ENCODE data around the gene EDN2.

Gene EDN2

GRCh38 chr1:41484402-41485241, at the start of gene EDN2:
Gene EDN2, minus strand, starts transcription at chr1:41484683. Its CDS starts 82 bp downstream, at chr1:41484601.
- FAIRE-seq = no peak

DNA sequence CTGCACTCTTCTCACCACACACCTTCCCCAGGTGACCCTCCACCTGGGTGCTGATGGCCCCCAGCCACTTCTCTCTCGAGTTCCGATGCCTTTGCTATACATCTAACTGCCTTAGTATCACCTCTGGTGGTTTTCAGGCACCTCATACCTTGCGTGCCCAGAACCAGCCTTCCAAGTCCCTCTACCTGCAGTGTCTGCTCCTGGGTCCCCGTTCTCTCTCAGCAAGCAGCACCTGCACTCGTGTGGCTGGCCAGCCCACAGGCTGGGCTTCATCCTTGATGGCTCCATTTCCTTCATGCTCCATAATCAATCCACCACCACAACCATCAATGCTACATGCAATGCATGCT, 49.2 kb upstream of the EDN2 start:
- no peak for FAIRE-seq

DNA sequence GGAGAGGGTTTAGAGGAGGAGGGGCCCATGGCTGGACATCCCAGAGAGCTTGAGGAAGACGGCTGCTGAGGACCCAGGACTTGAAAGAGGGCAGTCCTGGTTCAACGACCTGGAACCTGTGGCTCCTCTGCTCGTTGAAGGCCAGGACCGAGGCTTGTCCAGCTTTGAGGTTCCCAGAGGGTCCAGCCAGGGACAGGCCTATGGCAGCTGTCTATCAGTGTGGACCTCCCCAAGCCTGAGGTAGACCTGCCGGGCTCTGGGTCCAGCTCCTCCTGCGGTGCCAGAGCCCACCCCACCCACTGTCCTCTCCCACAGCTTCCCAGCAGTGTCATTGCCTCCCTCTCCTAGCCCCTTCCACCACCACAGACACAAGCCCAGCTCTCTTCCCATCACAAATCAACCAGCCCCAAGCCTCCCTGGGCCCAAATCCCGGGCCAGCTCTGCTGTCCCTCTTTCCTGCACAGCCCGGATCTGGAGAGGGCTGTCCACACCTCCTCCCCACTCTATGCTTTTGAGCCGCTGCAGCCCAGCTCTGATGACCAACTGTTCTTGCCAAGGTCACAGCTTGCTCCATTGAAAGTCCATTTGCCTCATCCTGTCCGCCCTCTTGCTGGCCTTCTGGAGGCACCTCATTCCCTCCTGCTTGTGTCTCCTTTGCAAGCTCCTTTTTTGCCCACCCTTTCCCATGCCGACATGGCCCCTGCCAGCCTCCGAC, 48.7 kb upstream of the EDN2 start:
- no peak for FAIRE-seq

- FAIRE-seq = no peak
These were observed 47.9 kb upstream of the EDN2 start for GRCh38 chr1:41532206-41532975.

- no peak for FAIRE-seq
These were observed 45.9 kb upstream of the EDN2 start for GRCh38 chr1:41530411-41530810.

GRCh38 chr1:41529621-41530395, 45.3 kb upstream of the EDN2 start:
- FAIRE-seq = no peak

DNA sequence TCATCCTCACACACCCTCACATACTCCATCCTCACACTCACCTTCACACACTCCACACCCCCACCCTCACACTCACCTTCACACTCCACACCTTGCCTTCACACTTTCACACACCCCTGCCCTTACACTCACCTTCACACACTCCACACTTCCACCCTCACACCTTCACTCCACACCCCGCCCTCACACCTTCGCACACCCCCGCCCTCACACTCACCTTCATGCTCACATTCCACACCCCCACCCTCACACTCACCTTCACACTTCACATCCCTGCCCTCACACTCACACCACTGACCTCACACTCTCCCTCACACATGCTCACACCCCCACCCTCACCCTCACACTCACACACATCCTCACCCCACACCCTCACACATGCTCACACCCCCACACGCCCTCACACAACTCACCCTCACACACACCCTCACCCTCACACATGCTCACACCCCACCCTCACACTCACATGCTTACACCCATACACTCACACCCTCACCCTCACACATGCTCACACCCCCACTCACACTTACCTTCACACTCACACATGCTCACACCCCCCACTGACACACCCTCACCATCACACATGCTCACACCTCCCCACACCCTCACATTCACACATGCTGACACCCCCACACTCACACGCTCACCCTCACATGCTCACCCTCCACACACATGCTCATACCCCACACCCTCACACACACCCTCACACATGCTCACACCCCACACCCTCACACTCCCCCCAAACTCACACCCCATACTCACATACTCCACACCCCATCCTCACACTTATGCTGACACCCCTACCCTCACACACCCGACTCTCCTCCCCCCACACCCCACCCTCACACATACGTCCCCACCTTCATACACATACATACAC, 44.5 kb upstream of the EDN2 start:
- FAIRE-seq = no peak

DNA sequence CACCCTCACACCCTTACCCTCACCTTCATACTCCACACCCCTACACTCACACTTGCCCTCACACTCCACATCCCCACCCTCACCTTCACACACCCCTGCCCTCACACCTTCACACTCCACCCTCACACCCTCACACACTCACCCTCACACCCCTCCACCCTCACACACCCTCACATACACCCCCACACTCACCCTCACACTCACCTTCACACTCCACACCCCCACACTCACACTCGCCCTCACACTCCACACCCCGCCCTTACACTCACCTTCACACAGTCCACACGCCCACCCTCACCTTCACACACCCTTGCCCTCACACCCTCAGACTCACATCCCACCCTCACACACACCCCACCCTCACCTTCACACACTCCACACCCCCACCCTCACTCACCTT, 43.6 kb upstream of the EDN2 start:
- FAIRE-seq = no peak

GRCh38 chr1:41526956-41527561, 42.6 kb upstream of the EDN2 start:
- FAIRE-seq = no peak

- no peak for FAIRE-seq
These were observed 41.6 kb upstream of the EDN2 start for GRCh38 chr1:41525891-41526587.

GRCh38 chr1:41524676-41525675, 40.5 kb upstream of the EDN2 start:
- FAIRE-seq = no peak

DNA sequence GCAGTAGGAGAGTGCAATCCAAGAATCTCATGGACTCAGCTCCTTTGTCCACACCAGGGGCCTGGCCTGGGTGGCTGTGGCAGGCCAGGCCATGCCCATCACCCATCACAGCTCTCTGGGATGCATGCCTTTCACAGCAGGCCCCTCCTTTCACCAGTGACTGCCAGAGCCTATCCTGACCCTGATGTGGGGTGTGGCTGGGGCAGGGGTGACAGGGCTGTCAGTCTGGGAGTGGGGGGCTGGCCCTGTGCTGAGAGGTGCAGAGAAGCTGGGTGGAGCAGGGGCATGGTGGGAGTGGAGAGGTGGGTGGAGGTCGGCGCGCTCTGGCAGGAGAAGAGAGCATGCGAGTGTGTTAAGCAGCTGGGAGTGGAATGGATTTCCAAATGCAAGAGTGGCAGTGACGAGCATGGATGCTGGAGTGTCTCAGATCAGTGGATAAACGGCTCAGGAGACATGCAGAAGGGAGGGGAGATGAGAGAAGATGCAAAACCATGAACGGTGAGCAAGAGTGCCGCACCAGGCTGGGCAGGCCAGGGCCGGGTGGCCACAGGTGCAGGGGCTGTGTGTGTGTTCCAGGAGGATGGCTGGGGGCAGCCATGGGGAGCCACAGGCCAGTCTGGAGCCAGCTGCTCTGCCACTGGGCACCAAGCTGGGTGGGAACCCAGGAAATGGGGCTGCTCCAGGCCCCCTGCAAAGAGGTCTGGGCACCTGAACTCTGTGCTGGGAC, 39.6 kb upstream of the EDN2 start:
- FAIRE-seq = no peak

GRCh38 chr1:41523071-41523470, 38.6 kb upstream of the EDN2 start:
- no peak for FAIRE-seq

GRCh38 chr1:41521766-41522165, 37.3 kb upstream of the EDN2 start:
- FAIRE-seq = no peak

DNA sequence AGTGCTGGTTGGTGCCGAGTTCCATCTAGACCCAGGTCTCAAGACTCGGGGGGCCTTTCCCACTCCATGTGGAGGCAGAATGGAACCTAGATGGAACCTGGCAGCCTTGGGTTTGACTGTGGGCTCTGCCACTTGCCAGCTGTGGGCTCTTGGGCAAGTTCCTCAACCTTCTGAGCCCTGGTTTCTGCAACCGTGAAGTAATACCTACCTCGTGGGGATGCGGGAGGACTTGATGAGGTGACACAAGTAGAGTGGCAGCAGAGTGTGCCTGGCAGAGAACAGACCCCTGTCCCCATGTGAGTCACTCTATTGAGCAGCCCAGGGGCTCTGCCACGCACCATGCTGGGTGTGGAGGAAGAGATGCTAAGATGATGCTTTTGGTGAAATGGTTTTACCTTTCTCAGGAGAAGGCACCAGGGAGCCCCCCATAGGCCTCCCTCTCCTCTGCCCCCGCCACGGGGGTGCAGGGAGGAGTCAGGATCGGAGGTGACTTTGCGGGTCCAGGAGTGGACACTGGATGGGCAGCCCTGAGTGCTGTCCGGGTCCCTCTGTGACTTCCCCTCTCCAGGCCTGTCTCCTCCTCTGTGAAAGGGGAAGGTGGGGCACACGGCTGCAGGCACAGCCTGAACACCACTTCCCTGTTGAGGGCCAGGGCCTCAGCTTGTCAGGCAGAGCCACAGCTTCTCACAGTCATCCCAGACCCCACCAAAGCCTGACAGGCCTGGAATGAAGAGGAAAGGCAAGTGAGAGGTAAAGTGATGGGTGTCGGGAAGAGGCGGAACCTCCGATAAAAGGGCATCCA, 36.7 kb upstream of the EDN2 start:
- no peak for FAIRE-seq

DNA sequence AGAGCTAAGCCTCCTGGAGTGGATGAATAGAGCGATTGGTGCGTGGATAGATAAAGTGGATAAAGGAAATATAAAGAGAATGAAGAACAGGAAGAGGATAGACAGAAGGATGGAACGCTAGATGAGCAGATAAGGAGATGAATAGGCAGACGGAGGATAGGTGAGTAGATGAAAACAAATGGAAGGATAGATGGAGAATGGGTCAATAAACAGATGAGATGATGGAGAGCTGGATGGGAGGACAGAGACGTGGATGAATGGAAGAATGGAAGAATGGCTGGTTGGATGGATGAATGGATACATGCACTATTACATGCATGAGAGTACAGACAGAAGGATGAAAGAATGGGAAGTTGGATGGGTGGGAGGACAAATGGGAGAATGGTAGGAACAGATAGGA, 35.2 kb upstream of the EDN2 start:
- no peak for FAIRE-seq

DNA sequence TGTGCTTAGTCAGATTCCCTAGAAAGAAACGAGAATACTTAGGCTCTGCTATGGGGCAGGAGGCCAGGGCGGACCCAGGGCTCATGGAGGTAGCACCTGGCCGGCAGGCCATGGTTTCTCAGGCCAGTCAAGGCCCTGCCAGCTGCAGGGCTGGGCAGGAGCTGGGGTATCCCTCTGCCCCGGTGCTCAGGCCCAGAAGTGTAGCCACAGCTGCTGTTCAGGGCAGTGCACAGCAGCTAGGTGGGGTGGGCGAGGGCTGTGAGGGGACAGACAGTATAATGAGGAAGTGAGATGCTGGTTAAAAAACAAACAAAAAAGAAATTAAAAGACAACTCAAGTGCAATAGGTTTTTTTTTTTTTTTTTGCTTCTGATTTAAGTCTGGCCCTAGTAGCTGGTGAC, 34.0 kb upstream of the EDN2 start:
- FAIRE-seq = no peak

DNA sequence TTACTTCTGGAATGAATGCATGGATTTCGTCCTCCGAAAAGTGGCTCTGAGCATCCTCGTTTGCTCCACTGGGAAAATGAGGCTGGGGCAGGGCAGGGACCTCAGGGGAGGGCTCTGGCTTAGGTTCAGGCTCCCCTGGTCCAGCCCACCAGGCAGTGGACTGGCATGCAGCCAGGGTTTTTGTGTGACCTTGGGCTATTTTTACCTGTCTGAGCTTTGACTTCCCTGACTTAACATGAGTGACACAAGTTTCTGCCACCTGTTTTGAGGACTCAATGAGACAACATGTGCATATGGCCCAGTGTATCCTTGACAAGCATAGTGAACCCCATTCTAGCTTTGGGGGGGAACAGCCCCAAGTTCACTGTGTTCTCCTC, 32.6 kb upstream of the EDN2 start:
- FAIRE-seq = no peak

Data from colon (tissue), 2 donors.